Ecto neural progenitor cell (in vitro differentiated cells): ENCODE measurements around the gene ASTN2.

Experiments
- DNase-seq: peaks from one replicate; pipeline ENCODE4 v3.0.0-alpha.2; 2018; ENCODE audit warnings: low spot score

The ASTN2 gene

DNA sequence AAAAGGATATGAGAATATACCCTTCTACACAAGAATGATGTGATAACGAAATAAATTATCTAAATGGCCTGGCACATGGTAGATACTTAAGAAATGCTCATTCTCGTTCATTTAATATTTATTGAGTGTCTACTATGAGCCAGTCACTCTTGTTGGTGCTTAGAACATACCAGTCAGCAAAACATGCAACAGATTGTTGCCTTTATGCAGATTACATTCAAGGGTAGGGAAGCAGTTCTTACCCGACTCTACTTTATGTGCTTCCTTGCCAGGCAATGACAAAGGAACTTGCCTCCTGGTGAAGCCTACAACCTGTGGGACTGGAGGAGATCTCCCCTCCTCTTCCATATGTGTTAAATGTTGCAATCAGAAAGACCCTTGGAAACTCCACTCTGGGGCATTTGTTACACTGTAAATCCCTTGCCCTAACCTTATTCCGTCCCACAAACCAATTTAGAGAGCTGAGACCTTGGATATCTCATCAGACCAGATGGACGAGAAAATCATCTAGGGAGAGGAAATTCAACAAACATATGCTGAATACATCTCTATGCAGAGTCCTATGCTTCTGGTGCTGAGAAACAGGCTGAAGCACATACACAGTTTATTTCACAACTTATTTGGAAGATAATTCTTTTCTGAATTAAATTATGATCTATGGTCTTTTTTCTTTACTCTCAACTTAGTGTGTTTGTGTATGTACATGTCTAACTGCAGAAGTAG, 855.9 kb downstream of the ASTN2 start:
- no peak for DNase-seq

DNA sequence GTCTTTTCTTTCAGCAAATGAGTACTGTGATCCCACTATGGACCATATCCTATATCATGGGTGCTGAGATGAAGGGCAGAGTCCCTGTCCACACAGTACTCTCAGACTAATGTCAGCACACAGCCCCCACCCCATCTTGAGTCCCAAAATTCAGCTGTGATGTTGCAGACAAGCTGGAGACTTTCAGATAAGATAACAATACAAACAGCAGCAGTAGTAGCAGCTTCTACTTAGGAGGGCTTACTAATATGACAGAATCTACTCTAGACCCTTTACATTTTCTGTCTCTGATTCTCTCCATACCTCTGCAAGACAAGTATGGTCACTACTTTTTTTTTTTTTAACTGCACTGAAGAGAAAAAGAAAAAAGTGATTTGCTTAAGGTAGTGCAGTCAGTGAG, 856.8 kb downstream of the ASTN2 start:
- DNase-seq: no peak

DNA sequence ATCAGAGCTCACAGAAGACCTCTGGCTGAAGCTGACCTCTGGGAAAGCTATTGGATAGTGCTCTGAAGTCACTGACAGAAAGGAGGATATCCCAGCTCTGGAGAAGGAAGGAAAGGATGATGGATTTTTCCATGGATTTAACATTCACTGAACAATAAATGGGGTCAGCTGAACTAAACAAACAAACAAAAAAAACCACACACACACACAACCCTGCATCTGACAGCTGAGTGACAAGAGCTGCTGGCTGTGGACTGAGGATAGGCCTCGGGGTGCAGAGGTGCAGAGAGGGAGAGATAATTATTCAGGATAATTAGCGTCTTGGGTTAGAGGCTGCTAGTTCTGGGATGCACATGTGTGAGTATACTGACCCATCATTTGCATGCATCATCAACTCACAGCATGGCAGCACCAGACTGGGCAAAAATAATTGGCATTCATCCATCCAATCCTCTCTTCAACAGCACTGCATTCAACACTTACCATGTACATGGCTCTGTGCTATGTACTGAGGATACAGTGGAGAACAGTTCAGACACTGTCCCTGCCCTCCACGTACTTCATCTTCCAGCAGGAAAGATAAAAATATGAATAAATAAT, 859.2 kb downstream of the ASTN2 start:
- no peak for DNase-seq

DNA sequence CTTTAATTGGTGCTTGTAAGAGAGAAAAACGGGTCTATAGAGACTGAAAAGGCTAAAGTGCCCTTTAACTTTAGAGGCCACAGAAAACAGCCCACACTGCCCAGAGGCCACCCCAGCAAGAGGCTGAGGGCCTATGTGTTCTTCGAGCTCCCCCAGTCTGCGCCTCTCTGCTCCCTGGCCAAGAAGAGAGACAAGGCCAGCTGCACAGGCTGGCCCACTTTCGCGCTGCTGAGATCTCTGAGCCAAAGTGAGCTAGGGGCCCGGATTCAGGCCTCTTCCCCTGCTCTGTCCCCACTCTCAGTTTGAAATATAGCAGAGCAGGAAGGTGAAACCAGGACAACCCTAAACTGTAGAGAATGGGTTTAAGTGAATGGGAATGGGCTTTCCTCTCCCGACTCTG, 859.7 kb downstream of the ASTN2 start:
- no peak for DNase-seq

DNA sequence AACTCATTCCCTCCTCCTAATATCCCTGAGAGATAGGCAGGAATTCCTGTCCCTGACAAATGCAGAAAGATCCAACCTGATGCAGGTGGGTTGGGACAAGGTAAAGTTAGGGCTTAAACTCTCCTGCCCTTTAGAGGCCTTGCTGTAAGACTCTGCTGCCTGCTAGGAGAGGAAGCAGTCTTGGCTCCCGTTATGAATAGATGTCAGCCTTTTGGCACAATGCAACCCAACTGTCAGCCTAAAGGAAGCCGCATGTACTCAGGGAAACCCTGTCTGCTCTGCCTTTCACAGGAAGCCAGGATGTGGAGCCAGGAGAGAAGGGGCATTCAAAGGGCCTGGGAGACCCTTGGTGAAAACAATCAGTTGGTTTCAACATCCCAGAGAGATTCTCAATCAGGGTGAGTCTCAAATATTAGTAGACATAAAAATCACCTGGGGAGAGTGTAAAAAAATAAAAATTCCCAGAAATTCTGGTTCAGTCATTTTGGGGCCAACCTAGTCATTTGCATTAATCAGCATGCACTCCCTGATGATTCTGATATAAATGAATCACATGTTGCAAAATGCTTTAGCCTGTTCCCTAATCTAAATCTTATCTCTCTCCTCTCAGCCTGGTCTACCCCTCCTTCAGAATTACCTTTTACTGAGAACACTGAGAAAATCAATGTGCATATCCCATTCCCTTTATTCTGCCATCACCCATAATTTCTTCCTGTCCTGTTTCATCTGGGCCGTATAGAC, 864.0 kb downstream of the ASTN2 start:
- no peak for DNase-seq

DNA sequence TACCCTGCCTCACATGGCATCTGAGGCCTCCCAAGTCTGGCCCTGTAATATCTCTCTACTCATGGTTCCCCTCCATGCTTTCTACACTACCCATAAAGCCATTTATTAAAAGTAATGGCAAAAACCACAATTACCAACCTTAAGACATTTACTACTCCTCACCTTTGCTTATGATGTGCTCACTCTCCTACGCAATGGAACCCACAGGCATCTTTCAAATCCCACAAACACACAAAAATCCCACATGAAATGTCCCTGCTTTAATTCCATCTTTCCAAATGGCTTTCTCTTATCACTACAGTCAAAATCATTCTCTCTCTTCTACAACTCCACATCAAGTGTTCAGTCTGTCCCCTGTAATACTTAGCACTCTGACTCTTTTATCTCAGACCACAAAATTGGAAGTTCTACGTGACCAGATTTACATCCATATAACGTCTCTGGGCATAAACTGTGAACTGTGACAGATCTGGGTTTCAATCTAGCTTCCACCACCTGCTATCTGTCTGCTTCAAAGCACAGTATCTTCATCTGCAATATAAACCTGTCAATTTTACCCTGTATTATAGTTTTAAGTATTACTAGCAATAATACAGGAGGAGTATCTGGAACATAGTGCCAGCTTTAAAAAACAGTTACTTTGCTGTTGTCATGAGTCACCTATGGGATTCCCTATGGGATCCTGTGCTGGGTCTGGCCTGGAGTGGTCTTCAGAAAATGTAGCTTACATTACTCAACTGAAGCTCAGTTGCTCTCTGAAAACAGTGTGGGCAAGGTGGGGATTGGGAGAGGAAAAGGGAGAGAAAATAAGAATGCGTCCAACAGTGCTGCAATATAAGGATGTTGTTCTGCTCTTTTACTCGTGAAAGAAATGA, 864.8 kb downstream of the ASTN2 start:
- DNase-seq: no peak

DNA sequence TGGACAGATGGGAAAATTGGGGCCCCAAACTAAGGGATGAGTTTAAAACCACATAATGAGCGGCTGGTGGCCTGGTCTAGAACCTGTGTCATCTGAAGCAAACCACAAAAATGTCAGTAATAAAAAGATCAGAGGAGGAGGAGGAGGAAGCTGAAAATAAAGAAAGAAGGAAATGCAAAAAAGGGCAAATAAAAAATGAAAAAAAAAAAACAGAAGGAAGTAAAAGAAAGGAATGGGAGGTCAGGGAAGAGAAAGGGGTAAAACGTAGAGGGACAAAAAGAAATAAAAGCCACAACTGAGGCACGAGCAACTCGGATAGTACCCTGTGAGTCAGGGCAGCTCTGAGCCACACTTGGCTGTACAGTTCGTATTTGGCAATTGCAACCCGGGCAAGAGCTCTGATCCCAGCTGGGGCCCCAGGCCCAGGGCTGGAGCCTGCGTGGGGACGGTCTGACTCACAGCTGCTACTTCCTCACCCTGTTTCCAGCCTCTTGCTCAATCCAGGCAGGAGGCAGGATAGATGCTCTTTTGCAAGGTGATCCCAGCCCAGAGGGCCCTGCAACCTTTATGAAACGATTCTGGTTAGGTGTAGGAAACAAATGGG, 865.7 kb downstream of the ASTN2 start:
- no peak for DNase-seq

DNA sequence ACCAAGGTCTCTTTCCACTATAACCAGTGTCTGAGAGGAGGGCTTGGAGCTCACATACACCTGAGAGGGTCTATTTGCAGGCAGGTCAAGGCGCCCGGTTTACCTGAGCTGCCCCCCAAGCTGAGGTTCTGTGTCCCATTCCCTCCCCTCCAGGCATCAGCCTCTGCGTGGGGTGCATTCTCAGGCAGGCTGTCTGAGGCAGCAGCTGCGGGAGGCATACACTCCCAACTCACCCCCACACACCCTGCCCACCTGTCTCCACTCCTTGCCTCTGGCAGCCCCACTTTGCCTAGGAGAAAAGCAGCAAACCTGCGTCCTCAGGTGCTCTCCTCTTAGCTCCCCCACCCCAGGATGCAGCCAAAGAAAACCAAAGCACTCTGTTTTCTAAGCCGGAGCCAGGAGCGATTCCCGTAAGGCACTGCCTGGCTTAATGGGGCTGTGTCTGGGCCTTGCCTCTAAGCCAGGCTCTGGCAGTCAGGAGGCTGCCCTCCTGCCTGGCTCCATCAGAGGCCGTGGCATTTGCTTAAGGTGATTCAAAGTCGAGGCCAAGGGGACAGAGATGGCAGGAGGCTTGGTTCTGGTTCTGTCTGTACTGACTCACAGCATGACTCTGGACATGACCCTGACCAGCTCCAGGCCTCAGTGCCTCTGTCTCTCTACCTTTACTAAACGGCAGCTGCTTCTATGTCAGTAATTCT, 867.0 kb downstream of the ASTN2 start:
- no peak for DNase-seq

DNA sequence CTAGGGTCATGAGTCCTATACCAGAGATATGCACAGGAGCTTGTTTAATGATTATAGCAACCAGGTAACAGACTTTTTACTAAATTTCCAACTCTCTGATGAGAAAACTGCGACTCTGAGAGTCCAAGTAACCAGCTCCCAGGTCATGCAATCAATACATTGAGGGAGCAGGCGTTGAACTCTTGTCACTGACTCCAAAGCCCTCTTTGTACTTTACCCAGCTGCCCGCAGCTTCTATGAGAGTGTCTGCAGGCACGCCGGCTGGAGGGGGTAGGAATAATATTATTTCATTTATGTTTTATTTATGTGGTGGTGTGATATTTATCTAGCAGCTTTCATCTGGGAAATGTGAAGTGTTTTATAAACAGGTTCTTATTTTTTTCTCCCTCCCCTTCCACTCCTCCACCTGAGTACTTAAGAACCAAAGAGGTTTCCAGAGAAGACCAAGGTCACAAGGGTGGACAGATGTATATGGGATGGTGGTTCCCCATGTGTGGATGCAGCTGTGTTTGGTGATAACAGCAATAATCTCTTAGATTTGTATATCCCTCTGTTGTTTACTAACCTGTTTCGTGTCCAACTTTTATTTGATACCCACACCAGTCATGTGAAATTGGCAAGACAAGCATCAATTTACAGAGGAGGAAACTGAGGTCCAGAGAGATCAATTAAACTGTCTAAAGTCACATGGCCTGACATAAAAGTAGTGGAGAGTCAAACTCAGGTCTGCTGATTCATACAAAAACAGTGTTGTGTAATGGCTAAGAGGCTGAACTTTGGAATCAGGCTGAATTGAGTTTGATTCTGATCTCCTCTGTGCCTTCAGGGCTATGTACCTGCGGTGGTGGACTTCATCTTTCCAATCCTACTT, 867.9 kb downstream of the ASTN2 start:
- DNase-seq: no peak

DNA sequence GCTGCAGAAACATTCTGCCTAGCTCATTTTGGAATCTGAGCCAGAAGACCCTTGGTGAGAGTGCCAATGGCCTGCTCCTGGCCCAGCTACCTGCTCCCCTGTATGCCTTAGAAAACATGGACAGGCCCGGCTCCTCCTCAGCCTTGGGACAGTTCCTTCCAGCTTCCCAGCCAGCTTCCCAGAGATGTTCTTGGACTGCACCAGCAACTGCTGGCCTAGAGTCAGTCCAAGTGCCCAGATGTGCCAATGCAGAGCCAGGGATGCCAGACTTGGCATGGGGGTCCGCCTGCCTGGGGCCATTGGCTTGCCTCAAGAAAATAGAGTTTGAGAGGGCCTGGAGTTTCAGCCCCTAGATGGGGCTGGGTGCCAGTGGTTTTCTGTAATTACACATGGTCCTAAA, 870.0 kb downstream of the ASTN2 start:
- DNase-seq: no peak

DNA sequence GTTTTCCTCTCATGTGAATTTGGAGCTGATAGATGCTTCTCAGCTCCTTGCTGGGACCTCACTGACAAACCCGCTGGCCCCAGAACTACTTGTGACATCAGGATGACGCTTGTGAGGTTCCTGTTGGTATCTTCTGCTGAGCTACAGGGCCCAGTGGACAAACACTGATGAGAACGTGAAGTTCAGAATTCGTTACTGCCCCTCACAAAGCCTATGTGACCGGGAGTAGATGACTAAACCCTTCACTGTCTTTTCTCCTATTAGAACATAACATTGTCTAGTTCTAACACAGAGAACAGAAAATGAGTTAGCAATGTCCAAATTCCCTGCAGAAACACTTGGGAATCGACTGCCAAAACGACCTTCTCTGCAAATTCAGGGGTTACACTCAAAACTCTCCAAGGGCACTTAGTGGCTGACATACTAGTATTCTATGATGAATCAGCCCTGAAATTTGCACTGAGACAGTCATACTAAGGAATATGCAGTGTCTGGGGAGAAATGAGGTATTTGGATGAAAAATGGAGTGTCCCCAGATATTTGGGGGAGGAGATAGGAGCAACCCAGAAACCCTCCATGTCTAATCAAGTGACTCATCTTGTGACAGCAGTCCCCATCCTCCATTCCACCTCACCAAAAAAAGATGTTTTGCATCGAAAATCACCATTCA, 871.0 kb downstream of the ASTN2 start:
- DNase-seq: no peak

DNA sequence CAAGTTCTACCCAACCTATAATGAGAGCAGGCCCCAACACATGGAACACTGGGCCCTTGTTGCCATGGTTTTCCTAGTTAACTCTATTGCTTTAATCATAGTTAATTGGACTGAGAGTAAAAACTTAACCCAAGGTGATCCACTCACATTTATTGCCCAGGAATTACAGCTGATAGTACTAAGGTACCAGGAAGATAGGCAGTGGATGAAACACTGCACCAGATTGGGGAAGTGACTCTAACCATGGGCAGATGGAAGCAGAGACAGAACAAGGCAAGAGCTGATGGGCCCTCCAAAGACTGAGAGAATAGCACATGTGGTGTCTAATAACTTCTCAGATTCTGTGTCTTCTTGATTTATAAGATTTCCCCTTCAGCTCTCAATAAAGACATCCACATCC, 873.5 kb downstream of the ASTN2 start:
- DNase-seq: no peak

DNA sequence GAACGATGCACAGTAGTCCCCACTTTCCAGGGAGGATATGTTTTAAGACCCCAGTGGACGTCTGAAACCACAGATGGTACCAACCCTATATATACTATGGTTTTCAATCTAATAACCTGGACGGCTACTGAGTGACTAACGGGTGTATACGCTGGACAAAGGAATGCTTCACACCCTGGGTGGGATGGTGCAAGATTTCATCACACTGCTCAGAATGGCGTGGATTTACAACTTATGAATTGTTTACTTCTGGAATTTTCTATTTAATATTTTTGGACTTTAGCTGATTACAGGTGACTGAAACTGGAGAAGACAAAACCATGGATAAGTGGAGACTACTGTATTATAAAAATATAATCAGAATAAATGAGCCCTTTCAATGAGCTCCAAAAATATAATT, 875.3 kb downstream of the ASTN2 start:
- DNase-seq: no peak

DNA sequence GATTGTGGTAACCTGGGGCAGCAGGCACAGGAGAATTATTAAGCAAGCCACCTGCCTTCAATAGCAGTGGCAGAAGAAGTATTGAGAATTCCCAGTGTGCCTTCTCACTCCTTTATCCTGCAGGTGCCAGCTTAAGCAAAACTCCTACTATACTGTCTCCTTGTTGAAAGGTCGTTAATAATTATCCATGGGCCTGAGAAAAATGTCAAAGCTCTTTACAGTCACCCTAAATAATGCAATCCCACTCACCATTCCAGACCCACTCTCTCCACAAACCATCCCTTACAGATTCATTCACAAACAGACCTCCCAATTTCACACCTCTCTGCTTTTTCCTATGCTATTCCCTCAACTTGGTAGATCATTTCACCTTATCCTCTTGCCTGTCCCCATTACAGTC, 889.2 kb downstream of the ASTN2 start:
- no peak for DNase-seq

DNA sequence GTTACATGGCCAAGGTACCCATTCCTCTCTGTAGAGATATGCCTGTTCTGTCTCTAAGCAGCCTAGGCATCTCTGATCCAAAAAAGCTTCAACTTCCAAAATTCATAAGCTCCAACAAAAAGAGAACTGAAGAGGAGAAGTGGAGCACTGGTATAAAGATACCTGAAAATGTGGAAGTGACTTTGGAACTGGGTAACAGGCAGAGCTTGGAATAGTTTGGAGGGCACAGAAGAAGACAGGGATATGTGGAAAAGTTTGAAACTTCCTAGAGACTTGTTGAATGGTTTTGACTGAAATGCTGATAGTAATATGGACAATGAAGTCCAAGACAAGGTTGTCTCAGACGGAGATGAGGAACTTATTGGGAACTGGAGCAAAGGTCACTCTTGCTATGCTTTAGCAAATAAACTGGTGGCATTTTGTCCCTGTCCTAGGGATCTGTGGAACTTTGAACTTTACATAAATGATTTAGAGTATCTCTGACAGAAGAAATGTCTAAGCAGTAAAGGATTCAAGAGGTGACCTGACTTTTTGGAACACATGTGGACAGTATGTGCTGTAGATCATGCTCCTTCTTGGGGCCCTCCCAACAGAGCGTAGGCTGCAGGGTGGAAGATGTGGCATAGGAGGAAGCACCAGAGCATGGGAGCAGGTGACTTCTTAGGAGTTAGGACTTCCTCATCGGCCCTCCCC, 889.9 kb downstream of the ASTN2 start:
- DNase-seq: no peak

DNA sequence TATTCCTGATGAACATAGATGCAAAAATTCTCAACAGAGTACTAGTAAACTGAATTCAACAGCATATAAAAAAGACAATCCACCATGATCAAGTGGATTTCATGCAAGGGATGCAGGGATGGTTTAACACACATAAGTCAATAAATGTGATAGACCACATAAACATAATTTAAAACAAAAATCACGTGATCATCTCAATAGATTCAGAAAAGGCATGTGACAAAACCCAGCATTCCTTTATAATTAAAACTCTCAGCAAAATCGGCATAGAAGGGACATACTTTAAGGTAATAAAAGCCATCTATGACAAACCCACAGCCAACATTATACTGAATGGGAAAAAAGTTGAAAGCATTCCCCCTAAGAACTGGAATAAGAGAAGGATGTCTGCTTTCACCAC, 894.6 kb downstream of the ASTN2 start:
- DNase-seq: no peak

DNA sequence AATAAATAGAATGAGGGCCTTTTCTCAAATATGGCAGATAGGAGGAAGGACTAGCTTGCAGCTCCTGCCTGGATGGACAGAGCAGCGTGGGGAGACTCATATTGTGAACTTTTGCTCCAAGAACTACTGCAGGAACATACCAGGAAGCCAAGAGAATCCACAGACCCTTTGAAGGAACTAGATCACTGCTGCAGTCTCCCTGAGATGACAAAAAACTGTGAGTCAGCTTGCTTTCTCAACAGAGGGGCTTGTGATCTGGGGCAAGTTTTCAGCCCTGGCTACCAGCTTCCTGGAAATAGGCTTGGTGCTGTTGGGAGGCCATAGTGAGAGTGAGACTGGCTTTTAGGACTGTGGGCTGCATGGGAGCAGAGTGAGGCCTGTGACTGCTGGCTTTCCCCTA, 898.4 kb downstream of the ASTN2 start:
- DNase-seq: no peak

DNA sequence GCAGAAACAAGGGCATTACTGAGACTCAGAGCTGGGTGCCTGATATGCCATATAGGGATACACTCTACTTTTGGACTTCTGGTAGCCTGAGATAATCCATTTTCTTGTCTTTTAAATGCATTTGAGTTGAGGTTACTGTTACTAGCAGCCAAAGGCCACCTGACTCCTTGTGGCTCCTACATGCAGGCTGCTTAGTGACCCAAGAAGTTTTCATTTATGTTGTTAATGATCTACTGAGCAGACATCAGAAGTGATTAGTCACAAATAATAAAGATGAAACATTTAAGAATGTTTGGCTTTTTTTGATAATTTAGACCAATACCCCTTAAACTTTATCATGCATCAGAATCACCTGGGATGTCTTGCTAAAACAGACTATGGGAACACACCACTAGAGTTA, 899.3 kb downstream of the ASTN2 start:
- no peak for DNase-seq

DNA sequence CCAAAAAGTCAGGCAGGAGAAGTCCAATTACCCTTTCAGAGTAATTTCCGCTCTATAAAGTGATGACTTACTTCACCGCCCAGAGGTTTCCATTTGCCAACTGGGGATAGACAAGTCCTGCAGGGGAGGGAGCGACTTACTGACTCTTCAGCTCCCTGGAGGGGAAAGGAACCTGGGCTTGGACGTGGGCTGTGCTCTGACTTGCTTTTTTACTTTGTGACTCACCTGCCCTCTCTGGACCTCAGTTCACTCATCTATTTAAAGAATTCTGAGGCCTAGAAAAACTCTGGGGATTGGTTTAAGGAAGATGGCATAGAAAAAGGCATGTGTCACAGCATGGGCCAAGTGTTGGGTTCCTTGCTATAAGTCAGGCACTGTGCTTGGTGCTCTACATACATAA, 908.2 kb downstream of the ASTN2 start:
- no peak for DNase-seq
